HG02642 (cell line): Measurements from ENCODE around the gene LCAT.
"Not testable (repeated sequence)": the region's sequence is repeated elsewhere in the genome, so short reads cannot be mapped to it uniquely, and the experiment has no call there.

Source experiments
- ATAC-seq: cut with Tn5 transposase; IDR thresholded peaks from one replicate; pipeline ENCODE4 v1.9.1; 2021; ENCODE audit warnings: mild to moderate bottlenecking; ENCODE audit not compliant: unreplicated experiment, poor library complexity

Gene LCAT, protein sequence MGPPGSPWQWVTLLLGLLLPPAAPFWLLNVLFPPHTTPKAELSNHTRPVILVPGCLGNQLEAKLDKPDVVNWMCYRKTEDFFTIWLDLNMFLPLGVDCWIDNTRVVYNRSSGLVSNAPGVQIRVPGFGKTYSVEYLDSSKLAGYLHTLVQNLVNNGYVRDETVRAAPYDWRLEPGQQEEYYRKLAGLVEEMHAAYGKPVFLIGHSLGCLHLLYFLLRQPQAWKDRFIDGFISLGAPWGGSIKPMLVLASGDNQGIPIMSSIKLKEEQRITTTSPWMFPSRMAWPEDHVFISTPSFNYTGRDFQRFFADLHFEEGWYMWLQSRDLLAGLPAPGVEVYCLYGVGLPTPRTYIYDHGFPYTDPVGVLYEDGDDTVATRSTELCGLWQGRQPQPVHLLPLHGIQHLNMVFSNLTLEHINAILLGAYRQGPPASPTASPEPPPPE

DNA sequence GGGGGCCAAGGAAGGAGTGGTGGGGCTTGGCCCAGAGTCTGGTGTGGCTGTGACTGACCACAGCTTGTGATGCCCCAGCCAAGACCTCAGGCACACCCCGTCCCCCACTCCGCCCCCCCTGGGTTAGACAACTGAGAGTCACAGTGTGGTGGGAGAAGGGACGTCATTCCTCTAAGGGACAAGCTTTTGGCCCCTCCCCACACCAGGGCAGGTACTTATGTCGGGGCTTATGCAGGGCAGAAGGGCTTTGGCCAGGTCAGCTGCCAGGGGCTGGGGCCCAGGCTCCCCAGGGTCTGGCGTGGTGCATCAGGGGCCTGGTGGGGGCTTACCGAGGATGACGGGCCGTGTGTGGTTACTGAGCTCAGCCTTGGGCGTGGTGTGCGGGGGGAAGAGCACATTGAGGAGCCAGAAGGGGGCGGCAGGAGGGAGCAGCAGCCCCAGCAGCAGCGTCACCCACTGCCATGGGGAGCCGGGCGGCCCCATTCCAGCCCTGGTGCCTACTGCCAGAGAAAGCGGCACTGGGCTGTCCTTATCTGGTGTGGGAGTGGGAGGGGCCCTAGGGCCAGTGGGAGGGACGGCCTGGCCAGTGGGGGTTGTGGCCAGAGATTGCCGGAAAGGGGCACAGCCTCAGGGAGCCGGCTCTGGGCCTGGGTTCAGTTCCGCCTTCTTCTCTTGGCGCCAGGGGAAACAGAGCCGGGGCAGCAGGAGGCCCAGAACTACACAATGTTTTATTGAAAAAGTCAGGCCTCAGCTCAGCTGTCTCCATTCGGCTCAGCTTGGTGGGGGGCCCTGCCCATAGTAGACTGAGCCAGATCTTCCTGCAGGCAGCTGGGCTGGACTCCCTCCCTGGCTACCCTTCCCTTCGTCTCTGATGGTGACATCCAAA lies at the start of gene LCAT:
Gene LCAT, minus strand, starts transcription at position 502 of the 886 bp plus-strand sequence. Its CDS starts 19 bp downstream, at position 483.
- ATAC-seq, result no peak

DNA sequence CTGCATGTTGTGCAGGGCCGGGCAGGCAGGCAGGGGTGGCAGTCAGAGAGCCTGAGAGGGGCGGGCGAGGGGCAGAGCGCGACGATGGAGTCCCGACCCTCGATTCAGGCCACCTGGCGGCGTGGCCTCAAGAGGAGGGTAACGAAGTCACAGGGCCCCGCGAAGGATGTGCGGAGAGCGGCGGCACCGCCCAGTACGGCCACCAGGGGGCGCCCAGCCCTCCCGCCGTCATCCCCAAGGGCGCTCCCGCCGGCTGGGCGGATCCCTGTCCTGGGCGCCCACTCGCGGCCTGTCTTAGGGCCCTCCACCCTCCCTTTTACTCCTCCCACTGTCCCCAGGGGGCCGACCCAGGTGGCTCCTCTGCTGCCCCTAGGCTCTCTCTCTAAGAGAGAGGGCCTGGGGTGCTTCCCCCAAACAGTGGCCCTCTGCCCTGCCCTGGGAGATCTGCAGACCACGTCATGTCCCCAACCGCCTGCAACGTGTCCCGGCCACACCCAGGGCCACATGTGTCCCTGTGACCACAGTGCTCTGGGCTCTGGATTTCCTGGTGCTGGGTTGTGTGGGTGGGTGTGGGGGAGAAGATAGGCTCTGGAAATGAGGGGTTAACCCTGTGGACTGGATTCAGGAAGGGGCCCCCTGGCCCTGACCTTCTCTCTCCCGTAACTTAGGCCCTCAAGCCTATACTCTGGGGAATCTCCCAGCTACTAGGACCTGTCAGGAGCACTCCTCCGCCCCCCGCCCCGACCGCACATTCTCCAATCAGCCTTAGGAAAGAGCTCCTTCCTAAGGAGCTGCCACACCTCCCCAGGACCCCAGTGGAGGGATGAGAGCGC lies 49.5 kb upstream of the LCAT start:
- peak; percentile 78 for ATAC-seq

DNA sequence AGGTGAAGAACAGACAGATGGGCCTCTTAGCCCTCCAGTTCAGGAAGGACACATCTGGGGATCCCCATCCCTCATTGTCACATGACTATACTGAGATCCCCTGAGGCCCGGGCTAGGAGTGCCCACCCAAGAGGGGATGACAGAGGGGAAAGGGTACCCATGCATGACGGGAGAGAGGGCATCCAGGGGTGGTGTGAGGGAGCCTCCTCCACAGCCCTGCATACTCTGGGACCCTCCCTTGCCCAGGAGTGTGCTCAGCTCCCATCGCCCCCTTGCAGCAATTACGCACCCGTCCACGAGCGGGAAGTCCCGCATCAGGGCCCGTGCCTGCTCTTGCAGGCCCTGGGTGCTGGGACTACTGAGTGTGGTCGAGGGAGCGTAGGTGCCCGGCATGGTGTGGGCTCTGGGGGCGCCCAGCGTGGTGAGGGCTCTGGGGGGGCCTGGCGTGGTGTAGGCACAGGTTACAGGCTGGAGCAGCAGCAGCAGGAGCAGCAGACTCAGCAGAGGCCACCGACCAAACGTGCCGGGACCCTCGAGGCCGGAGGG lies 48.8 kb upstream of the LCAT start:
- no peak for ATAC-seq

DNA sequence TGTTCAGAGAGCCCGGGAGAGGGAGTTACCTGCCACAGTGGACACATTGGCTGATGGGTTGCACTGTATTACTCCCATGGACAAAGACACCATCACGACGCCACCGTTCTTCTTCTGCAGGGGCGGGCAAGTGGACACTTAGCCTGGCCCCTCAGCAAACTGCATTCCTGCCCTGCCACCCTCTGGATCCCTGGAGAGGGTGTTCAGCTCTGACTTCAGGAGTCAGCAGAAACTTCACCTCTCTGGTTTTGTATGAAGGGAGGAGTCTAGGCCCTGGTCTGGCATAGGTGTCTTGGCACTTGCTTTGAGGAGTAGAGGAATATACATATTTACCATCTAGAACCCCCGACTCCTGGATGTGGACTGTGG lies 46.1 kb upstream of the LCAT start:
- ATAC-seq, result no peak

DNA sequence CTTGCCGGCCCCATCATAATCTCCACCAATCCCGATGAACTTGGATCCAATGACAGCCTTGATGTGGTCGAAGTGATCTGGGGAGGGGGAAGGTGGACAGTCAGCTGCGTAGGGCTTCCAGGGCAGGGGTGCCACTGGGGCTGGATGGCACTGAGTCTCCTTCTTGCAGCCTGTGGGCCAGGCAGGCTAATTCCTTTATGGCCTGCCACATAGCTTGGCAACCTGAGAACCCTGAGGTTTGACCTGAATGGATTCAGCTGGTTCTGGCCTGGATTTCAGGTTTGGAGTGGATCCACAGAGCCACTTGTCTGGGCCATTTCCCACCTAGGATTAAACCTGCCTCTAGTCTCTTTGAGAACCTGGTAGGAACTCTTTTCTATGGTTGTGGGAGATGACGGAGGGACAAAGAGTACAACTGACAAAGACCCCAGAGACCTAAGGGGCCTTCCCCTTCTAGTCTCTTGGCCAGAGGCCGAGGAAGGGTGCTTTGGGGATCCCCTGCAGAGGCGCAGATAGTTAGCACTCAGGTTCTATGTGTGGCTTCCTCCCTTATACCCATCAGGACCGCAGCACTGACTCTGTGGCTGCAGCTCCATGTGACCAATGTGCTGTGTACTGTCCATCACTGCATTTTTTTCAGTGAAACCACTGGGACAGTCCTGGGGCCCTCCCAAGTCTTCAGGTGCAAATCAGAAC lies 45.5 kb upstream of the LCAT start:
- ATAC-seq, result no peak

DNA sequence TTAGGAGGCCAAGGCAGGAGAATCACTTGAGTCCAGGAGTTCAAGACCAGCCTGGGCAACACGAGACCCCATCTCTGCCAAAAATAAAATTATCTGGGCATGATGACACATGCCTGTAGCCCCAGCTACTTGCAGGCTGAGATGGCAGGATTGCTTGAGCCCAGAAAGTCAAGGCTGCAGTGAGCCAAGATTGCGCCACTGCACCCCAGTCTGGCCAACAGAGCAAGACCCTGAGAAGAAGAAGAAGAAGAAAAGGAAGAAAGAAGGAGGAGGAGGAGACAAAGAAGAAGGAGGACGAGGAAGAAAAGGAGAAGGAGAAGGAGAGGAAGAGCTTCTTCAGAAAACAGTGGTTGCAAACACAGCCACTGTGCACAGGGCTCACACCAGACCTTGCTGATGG lies 44.8 kb upstream of the LCAT start:
- no peak for ATAC-seq

DNA sequence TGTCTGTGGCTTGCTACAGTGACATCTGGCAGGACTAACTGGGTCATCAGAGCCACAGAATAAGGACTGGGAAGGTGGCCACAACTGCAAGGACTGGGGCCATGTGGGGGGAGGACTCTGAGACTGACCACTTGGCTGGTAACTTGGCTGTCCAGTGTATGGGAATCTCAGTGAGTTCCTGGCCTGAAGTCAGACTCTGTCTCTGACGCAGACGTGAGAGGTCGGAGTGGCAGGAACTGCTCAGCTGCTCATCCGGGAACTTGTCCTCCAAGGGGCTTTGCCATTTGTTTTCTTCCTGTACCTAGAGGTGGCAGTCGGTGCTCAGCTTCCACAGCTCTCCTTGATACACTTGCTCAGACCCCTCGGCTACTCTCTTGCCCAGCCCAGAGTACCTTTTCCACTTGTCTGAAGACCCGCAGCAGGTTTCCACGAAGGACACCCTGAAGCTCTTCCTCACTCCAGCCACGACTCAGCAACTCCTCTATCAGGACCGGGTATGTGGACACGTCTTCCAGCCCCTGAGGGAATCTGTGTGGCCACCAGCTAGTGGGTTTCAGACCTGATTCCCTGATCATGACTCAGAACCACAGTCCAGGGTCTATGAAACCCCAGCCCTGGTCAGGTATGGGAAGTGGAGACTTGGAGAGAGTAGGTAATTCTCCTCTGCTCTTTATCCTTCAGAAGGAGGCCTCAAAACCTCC lies 43.7 kb upstream of the LCAT start:
- ATAC-seq, result no peak

DNA sequence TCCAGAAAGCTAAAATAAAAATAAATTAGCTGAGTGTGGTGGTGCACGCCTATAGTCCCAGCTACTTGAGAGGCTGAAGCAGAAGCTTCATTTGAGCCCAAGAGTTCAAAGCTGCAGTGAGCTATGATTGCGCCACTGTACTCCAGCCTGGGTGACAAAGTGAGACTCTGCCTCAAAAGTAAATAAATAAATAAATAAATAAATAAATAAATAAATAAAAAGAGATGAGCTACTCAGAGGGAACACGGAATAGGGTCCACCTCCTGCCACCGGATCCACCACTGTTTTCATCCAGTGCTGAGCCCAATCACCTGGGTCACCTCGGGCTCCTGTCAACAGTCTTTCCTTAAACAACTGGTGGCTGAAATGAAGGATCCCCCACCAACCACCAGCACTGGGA lies 43.0 kb upstream of the LCAT start:
- no peak for ATAC-seq

DNA sequence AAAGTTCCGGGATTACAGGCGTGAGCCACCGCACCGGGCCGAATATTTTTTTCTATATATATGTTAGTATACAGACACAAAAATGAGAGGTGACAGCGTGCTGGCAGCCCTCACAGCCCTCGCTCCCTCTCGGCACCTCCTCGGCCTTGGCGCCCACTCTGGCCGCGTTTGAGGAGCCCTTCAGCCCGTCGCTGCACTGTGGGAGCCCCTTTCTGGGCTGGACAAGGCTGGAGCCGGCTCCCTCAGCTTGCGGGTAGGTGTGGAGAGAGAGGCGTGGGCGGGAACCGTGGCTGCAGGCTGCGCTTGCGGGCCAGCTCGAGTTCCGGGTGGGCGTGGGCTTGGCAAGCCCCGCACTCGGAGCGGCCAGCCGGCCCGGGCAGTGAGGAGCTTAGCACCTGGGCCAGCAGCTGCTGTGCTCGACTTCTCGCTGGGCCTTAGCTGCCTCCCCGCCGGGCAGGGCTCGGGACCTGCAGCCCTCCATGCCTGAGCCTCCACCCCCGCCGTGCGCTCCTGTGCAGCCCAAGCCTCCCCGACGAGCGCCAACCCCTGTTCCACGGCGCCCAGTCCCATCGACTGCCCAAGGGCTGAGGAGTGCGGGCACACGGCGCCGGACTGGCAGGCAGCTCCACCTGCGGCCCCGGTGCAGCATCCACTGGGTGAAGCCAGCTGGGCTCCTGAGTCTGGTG lies 38.2 kb upstream of the LCAT start:
- ATAC-seq, result no peak

DNA sequence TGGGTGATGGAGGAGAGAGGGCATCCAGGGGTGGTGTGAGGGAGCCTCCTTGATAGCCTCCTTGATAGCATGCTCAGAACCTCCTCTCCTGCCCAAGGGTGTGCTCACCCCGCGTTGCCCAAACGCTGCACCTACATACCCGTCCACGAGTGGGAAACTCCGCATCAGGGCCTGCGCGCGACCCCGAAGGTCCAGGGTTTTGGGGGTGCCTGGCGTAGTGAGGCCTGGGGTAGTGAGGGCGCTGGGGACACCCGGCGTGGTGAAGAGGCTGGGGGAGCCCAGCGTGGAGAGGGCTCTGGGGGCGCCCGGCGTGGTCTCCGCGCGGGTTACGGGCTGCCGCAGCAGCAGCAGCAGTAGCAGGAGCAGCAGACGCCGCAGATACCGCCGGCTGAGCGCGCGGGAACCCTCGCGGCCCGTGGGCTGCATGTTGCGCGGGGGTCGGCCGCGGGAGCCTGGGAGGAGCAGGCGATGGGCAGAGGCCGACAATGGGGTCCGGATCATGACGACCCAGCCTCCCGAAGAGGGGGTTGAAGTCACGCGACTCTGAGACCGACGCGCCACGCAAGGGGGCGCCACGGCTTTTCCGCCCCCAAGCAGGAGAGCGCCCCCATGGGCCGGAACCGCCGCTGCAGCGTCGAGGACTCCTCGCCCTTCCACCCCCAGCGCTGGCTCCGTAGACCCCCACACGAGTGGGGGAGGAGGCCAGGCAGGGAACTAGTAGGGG lies 36.2 kb upstream of the LCAT start, which contains the start of gene DPEP3:
Gene DPEP3, minus strand, starts transcription at position 545 of the 724 bp plus-strand sequence. Its CDS starts 119 bp downstream, at position 426.
- no peak for ATAC-seq

DNA sequence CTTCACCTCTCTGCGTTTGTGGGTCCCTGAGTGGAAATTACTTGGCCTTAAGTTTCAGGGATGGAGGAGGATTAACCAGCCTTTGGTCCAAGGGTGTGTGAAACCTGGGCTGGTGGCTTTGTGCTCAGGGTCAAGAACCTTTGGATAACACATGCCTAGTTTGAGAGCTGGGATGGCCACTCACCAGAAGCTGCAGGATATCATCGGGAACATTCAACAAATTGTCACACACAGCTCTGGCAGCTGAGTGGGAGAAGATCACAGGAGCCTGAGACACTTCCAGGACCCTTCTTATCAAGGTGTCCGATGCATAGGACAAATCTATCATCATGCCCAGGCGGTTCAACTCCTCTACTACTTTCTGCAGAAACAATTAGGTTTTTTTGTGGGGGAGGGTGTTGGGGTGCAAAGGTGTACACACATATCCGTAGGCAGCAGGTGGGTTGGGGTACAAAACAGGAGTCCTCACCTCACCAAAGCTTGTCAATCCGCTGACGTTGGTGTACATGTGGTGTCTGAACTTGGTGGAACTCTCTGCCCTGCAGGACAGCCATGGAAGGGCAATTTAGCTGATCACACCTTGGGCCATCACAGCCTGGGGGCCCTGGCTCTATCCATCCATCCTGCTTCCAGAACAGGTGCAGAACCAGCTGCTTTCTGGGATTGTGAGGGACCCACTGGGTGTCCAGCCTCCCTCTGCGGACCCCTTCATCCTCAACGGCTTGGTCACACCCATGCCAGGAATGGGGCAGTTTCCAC lies 33.7 kb upstream of the LCAT start:
- no peak for ATAC-seq

DNA sequence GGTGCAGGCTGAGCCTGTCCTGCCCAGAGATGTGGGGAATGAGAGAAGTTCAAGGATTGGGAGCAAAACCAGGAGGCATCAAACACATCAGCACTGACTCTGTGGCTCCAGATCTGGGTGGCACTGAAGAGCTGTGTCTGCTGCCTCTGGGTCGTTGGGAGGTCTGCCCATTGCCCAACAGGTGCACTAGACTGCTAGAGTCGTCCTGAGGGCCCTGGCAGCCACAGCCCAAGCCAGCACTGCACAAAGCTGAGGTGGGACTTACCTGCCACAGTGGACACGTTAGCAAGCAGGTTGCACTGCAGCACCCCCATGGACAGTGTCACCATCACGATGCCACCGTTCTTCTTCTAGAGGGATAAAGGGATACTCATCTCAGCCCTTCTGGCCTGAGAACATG lies 33.1 kb upstream of the LCAT start:
- no peak for ATAC-seq

DNA sequence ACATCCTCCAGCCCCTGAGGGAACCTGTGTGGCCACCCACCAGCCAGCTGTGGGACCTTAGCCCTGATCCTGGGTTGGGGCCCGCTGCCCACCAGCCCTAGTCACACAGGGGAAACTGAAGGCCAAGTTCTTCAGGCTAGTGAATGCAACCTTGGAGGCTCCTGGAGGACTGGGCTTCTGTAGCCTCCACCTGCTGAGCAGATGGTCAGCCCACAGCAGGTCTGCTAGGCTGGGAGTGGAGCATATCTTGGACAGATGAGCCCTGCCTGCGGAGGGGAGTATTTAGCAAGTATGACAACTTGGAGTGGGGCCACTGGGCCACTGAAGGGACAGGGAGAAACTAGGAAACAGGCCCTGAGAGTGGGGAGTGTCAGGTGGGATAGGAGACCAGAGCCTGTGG lies 32.3 kb upstream of the LCAT start:
- no peak for ATAC-seq

DNA sequence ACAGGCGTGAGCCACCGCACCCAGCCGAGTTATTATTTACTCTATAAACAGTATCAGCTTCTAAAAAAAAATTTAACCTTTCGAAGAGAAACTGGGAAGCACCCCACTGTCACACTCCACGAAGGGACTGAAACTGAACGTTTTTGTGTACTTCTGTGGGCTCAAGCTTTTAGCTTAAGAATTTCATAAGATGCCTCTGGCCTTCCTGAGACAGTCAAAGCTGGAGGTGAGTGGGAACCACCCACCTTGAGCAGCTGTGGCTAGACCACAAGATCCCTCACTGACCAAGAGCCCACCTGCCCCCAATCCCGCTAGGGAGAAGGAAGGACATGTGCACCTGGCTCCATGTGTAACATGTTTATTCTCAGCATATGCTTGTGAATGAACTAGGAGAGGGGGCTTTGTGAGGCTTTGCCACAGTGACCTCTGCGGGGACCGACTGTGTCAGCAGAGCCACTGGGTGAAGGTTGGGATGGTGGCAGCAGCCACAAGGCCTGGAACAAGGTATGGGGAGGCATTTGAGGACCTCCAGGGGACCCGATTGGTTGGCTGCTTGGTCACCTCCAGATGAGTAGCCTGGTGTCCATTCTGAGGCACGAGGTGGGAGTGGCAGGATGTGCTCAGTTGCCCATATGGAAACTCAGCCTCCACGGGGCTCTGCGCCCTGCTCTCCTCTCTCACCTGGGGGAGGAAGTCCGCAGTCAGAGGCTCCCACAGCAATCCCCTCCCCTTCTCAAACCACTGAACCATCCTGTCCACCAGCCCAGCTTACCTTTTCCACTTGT lies 31.6 kb upstream of the LCAT start:
- no peak for ATAC-seq

DNA sequence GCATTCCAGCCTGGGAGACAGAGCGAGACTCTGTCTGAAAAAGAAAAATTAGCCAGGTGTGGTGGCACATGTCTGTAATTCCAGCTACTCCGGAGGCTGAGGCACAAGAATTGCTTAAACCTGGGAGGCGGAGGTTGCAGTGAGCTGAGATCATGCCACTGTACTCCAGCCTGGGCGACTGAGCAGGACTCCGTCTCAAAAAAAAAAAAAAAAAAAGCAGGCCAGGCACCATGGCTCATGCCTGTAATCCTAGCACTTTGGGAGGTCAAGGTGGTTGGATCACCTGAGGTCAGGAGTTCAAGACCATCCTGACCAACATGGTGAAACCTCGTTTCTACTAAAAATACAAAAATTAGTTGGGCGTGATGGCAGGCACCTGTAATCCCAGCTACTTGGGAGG lies 28.4 kb upstream of the LCAT start:
- not testable (repeated sequence) for ATAC-seq

DNA sequence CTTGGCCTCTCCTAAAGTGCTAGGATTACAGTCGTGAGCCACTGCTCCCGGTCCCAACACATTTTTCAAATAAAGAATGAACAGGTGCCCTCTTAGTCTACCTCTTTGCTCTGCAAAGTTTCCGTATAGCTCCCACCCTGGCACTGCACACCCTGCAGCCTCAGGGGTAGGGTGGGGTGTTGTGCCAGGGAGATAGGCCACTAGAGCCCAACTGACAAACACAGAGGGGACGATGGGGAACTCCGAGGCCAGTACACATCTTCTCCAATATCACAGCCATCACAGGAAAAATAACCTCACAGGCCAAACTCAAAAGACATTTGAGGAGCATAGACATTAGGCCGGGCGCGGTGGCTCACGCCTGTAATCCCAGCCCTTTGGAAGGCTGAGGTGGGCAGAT lies 27.2 kb upstream of the LCAT start:
- no peak for ATAC-seq
